Esophagus squamous epithelium (tissue), 5 donors: ENCODE measurements around the gene ZAP70. TPM values are rescaled to one million over a fixed set of nuclear protein-coding genes. Genes with fewer than 3 reads are reported as not detected.

Source experiments
- DNase-seq: peaks from one replicate; lab custom pipeline; 2025; lab: John Stamatoyannopoulos, UW
- H3K27ac ChIP-seq, 4 donors: fragments of 200-600 bp; sonication (generic); one replicate each; pipeline ENCODE4 v1.5.1; 2016 to 2019; ENCODE audit warnings: mild to moderate bottlenecking in 1 of 4
- H3K27me3 ChIP-seq, 4 donors: fragments of 200-600 bp; sonication (generic); 1 replicate in 3 of 4; 2 replicates in 1 of 4; pipeline versions ENCODE4 v1.5.1 to v1.6.0; 2017 to 2021; ENCODE audit warnings: antibody characterized with exemption in 1 of 4
- H3K36me3 ChIP-seq, 3 donors: fragments of 200-600 bp; sonication (generic); one replicate each; pipeline ENCODE4 v1.5.1; 2016 to 2019
- H3K4me1 ChIP-seq, 3 donors: fragments of 200-600 bp; sonication (generic); one replicate each; pipeline ENCODE4 v1.5.1; 2017 to 2019
- H3K4me3 ChIP-seq, 4 donors: fragments of 200-600 bp; sonication (generic); 1 replicate in 3 of 4; 2 replicates in 1 of 4; pipeline ENCODE4 v1.5.1; 2016 to 2019; ENCODE audit warnings: mild to moderate bottlenecking in 2 of 4, moderate library complexity in 1 of 4
- H3K9me3 ChIP-seq, 3 donors: fragments of 200-600 bp; sonication (generic); one replicate each; pipeline ENCODE4 v1.5.1; 2016 to 2019
- CTCF ChIP-seq, 6 experiments: fragments of 450-650 bp in 4 of 6; fragments of 200-600 bp in 2 of 6; sonication (generic) in 2 of 6; IDR thresholded peaks; one replicate each; pipeline ENCODE4 v1.5.1; 2016 to 2019; ENCODE audit warnings: antibody characterized with exemption in 6 of 6, mild to moderate bottlenecking in 4 of 6, moderate library complexity in 4 of 6
- POLR2A ChIP-seq, 4 donors: fragments of 450-650 bp; IDR thresholded peaks; one replicate each; pipeline ENCODE4 v1.6.1; 2017; ENCODE audit warnings: antibody characterized with exemption in 4 of 4, mild to moderate bottlenecking in 4 of 4, moderate library complexity in 3 of 4
- WGBS, 2 donors: methylation state at CpG; one replicate each; pipeline ENCODE4 v1.1.5; 2018; 5-methylcytosine and 5-hydroxymethylcytosine counted together
- intact Hi-C: fragments of 100-400 bp; cut with DNase I; formaldehyde crosslinking; loops from one replicate; pipeline ENCODE4 v1.15.0; 2022
- total RNA-seq, 4 donors: library from RNA; depleted of rRNA; stranded (reverse); fragments of >200 nt; gene quantifications; one replicate each; pipeline ENCODE4 v1.1.0, GENCODE V29; 2016
- donor health status: DM: yes; HTN: yes; CAD: no.

ZAP70 gene
- total RNA-seq, 4 donors from 2014 or later = 2.2 to 7.8 (median 3.3) TPM

- Histone ChIP-seq H3K9me3 (no peaks in the 10 kb centered on the region), H3K36me3 (peaks cover 14 to 86% (median 18%) of the 10 kb centered on the region in 3 donors), H3K27me3 (no peaks in the 10 kb centered on the region), H3K27ac (no peak overlapping the region), H3K4me1 (peaks cover 0 to 7% (median 0%) of the 10 kb centered on the region in 3 donors), H3K4me3 (no peak overlapping the region)
- TF ChIP-seq POLR2A (IDR thresholded peaks at IDR 0.05) (no peak), CTCF (IDR thresholded peaks at IDR 0.05) (no peak)
- WGBS, 2 donors = 78 to 89% methylated on average over 3 of the region's 3 CpGs
- DNase-seq = no peak
- intact Hi-C loops = no loop called here
Observed at GRCh38 chr2:97769711-97770110, 56.3 kb downstream of the ZAP70 start.

- TF ChIP-seq CTCF (IDR thresholded peaks at IDR 0.05) = no peak
- no peak for TF ChIP-seq POLR2A (IDR thresholded peaks at IDR 0.05)
- intact Hi-C loops = no loop called here
- Histone ChIP-seq H3K27ac (no peak overlapping the region), H3K9me3 (no peaks in the 10 kb centered on the region), H3K27me3 (no peaks in the 10 kb centered on the region), H3K4me1 (peaks cover 0 to 7% (median 0%) of the 10 kb centered on the region in 3 donors), H3K36me3 (peaks cover 7 to 86% (median 21%) of the 10 kb centered on the region in 3 donors), H3K4me3 (no peak overlapping the region)
- 67 to 73% methylated on average over 4 of the region's 4 CpGs for WGBS, 2 donors
- no peak for DNase-seq
Observed at GRCh38 chr2:97770445-97770844, 57.1 kb downstream of the ZAP70 start.

- TF ChIP-seq CTCF (IDR thresholded peaks at IDR 0.05) (peak in 1 of 6 experiments; percentile 4), POLR2A (IDR thresholded peaks at IDR 0.05) (no peak)
- Histone ChIP-seq H3K36me3 (peaks cover 7 to 90% (median 18%) of the 10 kb centered on the region in 3 donors), H3K4me3 (no peak overlapping the region), H3K27me3 (no peaks in the 10 kb centered on the region), H3K9me3 (no peaks in the 10 kb centered on the region), H3K27ac (no peak overlapping the region), H3K4me1 (no peaks in the 10 kb centered on the region)
- no peak for DNase-seq
- WGBS, 2 donors = 55 to 71% methylated on average over 7 of the region's 7 CpGs
- intact Hi-C loops = no loop called here
Observed at GRCh38 chr2:97774425-97774824, 61.0 kb downstream of the ZAP70 start.

- peaks cover 7 to 90% (median 18%) of the 10 kb centered on the region in 3 donors for H3K36me3 ChIP-seq
- no peak for DNase-seq
Observed at GRCh38 chr2:97775074-97775473, 61.7 kb downstream of the ZAP70 start.

GRCh38 chr2:97779141-97779540 lies 65.8 kb downstream of the ZAP70 start:
- Histone ChIP-seq H3K27me3 (no peaks in the 10 kb centered on the region), H3K27ac (no peak overlapping the region), H3K36me3 (peaks cover 0 to 62% (median 9%) of the 10 kb centered on the region in 3 donors), H3K4me1 (no peaks in the 10 kb centered on the region), H3K9me3 (no peaks in the 10 kb centered on the region), H3K4me3 (no peak overlapping the region)
- TF ChIP-seq POLR2A (IDR thresholded peaks at IDR 0.05) = no peak
- TF ChIP-seq CTCF (IDR thresholded peaks at IDR 0.05) = no peak
- DNase-seq = no peak
- intact Hi-C loops = no loop called here
- WGBS, 2 donors = 88% methylated on average over 4 of the region's 4 CpGs; no CpG with 5 or more reads in 1 of the 2 donors

More at GRCh38 chr2:97775074-97775473, 61.7 kb downstream of the ZAP70 start:
- 85 to 94% methylated on average over 6 of the region's 11 CpGs for WGBS, 2 donors
- TF ChIP-seq POLR2A (IDR thresholded peaks at IDR 0.05) (no peak), CTCF (IDR thresholded peaks at IDR 0.05) (no peak)
- H3K4me3 ChIP-seq = no peak overlapping the region
- intact Hi-C loops = no loop called here
- no peaks in the 10 kb centered on the region for H3K9me3 ChIP-seq
- H3K27me3 ChIP-seq = no peaks in the 10 kb centered on the region
- no peaks in the 10 kb centered on the region for H3K4me1 ChIP-seq
- no peak overlapping the region for H3K27ac ChIP-seq
